SKM-1 (cell line): ENCODE measurements around the gene IRX6.

Experiments used
- DNase-seq: peaks from one replicate; lab custom pipeline; 2025; ENCODE audit not compliant: unreplicated experiment; lab: John Stamatoyannopoulos, UW

Gene IRX6

GRCh38 chr16:55322327-55322726, 1.7 kb upstream of the IRX6 start:
- DNase-seq = no peak

GRCh38 chr16:55324285-55325079, 479 bp downstream of the IRX6 start:
- no peak for DNase-seq

GRCh38 chr16:55325080-55325447, 1.1 kb downstream of the IRX6 start:
- no peak for DNase-seq

GRCh38 chr16:55325458-55326109, 1.6 kb downstream of the IRX6 start:
- no peak for DNase-seq

- DNase-seq = no peak
Observed at GRCh38 chr16:55326261-55327092, 2.5 kb downstream of the IRX6 start.

GRCh38 chr16:55328611-55329569, 4.9 kb downstream of the IRX6 start:
- DNase-seq = no peak

GRCh38 chr16:55329791-55330428, 5.9 kb downstream of the IRX6 start:
- DNase-seq = no peak

GRCh38 chr16:55330781-55331647, 7.0 kb downstream of the IRX6 start:
- DNase-seq = no peak

GRCh38 chr16:55331648-55332185, 7.7 kb downstream of the IRX6 start:
- no peak for DNase-seq

- DNase-seq = peak; percentile 83
Observed at GRCh38 chr16:55333684-55334083, 9.7 kb downstream of the IRX6 start.

- DNase-seq = no peak
Observed at GRCh38 chr16:55338646-55339045, 14.6 kb downstream of the IRX6 start.

GRCh38 chr16:55340445-55340844, 16.4 kb downstream of the IRX6 start:
- DNase-seq = no peak

- DNase-seq = no peak
Observed at GRCh38 chr16:55341681-55342080, 17.7 kb downstream of the IRX6 start.

- DNase-seq = no peak
Observed at GRCh38 chr16:55346475-55346874, 22.5 kb downstream of the IRX6 start.

- DNase-seq = no peak
Observed at GRCh38 chr16:55349867-55350266, 25.9 kb downstream of the IRX6 start.

- no peak for DNase-seq
Observed at GRCh38 chr16:55350984-55351383, 27.0 kb downstream of the IRX6 start.

- DNase-seq = no peak
Observed at GRCh38 chr16:55351936-55352335, 27.9 kb downstream of the IRX6 start.

- peak; percentile 28 for DNase-seq
Observed at GRCh38 chr16:55357241-55357640, 33.2 kb downstream of the IRX6 start.

- no peak for DNase-seq
Observed at GRCh38 chr16:55359946-55360345, 35.9 kb downstream of the IRX6 start.
